ENCODE measurements around the gene BTN3A1. TPM values are rescaled to one million over a fixed set of nuclear protein-coding genes. Genes with fewer than 3 reads are reported as not detected.

Gene BTN3A1
- polyA plus RNA-seq, 1 donor from 2014 or later = 38.2 TPM

GRCh38 chr6:26379740-26380139, 22.3 kb upstream of the BTN3A1 start:
- Histone ChIP-seq H3K79me2 (replicated peaks; ENCODE audit: insufficient read depth, low read length) (no peaks in the 10 kb centered on the region), H3K4me3 (ENCODE audit: low read length) (no peak overlapping the region), H4K20me1 (ENCODE audit: insufficient read depth) (no peaks in the 10 kb centered on the region), H3K27ac (ENCODE audit: low read length) (no peak overlapping the region), H3K9ac (ENCODE audit: low read length) (no peak overlapping the region), H3K27me3 (ENCODE audit: insufficient read depth, low read depth, low read length) (no peaks in the 10 kb centered on the region), H3K9me3 (ENCODE audit: low read length) (no peaks in the 10 kb centered on the region), H3F3A (ENCODE audit: insufficient read depth, low read length, poor library complexity, severe bottlenecking) (no peaks in the 10 kb centered on the region), H3K4me2 (ENCODE audit: low read length) (no peak overlapping the region), H3K36me3 (ENCODE audit: insufficient read depth, low read length) (no peaks in the 10 kb centered on the region), H3K9me2 (ENCODE audit: insufficient read depth, low read length) (no peaks in the 10 kb centered on the region), H2AFZ (ENCODE audit: low read depth, low read length) (no peak overlapping the region)
- TF ChIP-seq TAF1 (IDR thresholded peaks at IDR 0.05; ENCODE audit: low read depth) (no peak), POLR2AphosphoS5 (IDR thresholded peaks at IDR 0.05) (no peak), EZH2 (IDR thresholded peaks at IDR 0.05; ENCODE audit: borderline replicate concordance, insufficient read depth, low read length, poor library complexity, severe bottlenecking) (no peak), EP300 (conservative IDR thresholded peaks at IDR 0.05; ENCODE audit: poor library complexity, severe bottlenecking) (no peak), SMC3 (conservative IDR thresholded peaks at IDR 0.05; ENCODE audit: poor library complexity) (no peak)
- TF ChIP-seq, protein P1, sequence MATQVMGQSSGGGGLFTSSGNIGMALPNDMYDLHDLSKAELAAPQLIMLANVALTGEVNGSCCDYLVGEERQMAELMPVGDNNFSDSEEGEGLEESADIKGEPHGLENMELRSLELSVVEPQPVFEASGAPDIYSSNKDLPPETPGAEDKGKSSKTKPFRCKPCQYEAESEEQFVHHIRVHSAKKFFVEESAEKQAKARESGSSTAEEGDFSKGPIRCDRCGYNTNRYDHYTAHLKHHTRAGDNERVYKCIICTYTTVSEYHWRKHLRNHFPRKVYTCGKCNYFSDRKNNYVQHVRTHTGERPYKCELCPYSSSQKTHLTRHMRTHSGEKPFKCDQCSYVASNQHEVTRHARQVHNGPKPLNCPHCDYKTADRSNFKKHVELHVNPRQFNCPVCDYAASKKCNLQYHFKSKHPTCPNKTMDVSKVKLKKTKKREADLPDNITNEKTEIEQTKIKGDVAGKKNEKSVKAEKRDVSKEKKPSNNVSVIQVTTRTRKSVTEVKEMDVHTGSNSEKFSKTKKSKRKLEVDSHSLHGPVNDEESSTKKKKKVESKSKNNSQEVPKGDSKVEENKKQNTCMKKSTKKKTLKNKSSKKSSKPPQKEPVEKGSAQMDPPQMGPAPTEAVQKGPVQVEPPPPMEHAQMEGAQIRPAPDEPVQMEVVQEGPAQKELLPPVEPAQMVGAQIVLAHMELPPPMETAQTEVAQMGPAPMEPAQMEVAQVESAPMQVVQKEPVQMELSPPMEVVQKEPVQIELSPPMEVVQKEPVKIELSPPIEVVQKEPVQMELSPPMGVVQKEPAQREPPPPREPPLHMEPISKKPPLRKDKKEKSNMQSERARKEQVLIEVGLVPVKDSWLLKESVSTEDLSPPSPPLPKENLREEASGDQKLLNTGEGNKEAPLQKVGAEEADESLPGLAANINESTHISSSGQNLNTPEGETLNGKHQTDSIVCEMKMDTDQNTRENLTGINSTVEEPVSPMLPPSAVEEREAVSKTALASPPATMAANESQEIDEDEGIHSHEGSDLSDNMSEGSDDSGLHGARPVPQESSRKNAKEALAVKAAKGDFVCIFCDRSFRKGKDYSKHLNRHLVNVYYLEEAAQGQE (IDR thresholded peaks at IDR 0.05; ENCODE audit: borderline replicate concordance) = no peak
- TF ChIP-seq, protein P2, sequence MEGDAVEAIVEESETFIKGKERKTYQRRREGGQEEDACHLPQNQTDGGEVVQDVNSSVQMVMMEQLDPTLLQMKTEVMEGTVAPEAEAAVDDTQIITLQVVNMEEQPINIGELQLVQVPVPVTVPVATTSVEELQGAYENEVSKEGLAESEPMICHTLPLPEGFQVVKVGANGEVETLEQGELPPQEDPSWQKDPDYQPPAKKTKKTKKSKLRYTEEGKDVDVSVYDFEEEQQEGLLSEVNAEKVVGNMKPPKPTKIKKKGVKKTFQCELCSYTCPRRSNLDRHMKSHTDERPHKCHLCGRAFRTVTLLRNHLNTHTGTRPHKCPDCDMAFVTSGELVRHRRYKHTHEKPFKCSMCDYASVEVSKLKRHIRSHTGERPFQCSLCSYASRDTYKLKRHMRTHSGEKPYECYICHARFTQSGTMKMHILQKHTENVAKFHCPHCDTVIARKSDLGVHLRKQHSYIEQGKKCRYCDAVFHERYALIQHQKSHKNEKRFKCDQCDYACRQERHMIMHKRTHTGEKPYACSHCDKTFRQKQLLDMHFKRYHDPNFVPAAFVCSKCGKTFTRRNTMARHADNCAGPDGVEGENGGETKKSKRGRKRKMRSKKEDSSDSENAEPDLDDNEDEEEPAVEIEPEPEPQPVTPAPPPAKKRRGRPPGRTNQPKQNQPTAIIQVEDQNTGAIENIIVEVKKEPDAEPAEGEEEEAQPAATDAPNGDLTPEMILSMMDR (IDR thresholded peaks at IDR 0.05; ENCODE audit: poor library complexity, severe bottlenecking) = no peak

- H3K79me2 ChIP-seq (replicated peaks; ENCODE audit: insufficient read depth, low read length) = no peaks in the 10 kb centered on the region
- H3K9me3 ChIP-seq (ENCODE audit: low read length) = no peaks in the 10 kb centered on the region
- no peaks in the 10 kb centered on the region for H4K20me1 ChIP-seq (ENCODE audit: insufficient read depth)
- H3K27me3 ChIP-seq (ENCODE audit: insufficient read depth, low read depth, low read length) = no peaks in the 10 kb centered on the region
- H3K36me3 ChIP-seq (ENCODE audit: insufficient read depth, low read length) = no peaks in the 10 kb centered on the region
- H3K9me2 ChIP-seq (ENCODE audit: insufficient read depth, low read length) = no peaks in the 10 kb centered on the region
- no peak overlapping the region for H2AFZ ChIP-seq (ENCODE audit: low read depth, low read length)
- H3K4me2 ChIP-seq (ENCODE audit: low read length) = no peak overlapping the region
- no peaks in the 10 kb centered on the region for H3F3A ChIP-seq (ENCODE audit: insufficient read depth, low read length, poor library complexity, severe bottlenecking)
- no peak overlapping the region for H3K4me3 ChIP-seq (ENCODE audit: low read length)
- H3K9ac ChIP-seq (ENCODE audit: low read length) = no peak overlapping the region
- no peak for TF ChIP-seq EP300 (conservative IDR thresholded peaks at IDR 0.05; ENCODE audit: poor library complexity, severe bottlenecking)
- no peak for TF ChIP-seq RAD21 (conservative IDR thresholded peaks at IDR 0.05)
- TF ChIP-seq MXI1 (conservative IDR thresholded peaks at IDR 0.05; ENCODE audit: poor library complexity, severe bottlenecking) = no peak
- TF ChIP-seq, protein P1 (IDR thresholded peaks at IDR 0.05; ENCODE audit: borderline replicate concordance) = no peak
- no peak for TF ChIP-seq TAF1 (IDR thresholded peaks at IDR 0.05; ENCODE audit: low read depth)
- TF ChIP-seq EZH2 (IDR thresholded peaks at IDR 0.05; ENCODE audit: borderline replicate concordance, insufficient read depth, low read length, poor library complexity, severe bottlenecking) = no peak
- no peak for TF ChIP-seq POLR2AphosphoS5 (IDR thresholded peaks at IDR 0.05)
- TF ChIP-seq SMC3 (conservative IDR thresholded peaks at IDR 0.05; ENCODE audit: poor library complexity) = no peak
- TF ChIP-seq, protein P2 (IDR thresholded peaks at IDR 0.05; ENCODE audit: poor library complexity, severe bottlenecking) = no peak
- no peak overlapping the region for H3K27ac ChIP-seq (ENCODE audit: low read length)
Observed at GRCh38 chr6:26380256-26380655, 21.8 kb upstream of the BTN3A1 start.

All from neural cell (in vitro differentiated cells).